ENCODE results near the gene HGFAC.

HGFAC gene

GRCh38 chr4:3396600-3396999 is 45.2 kb upstream of the HGFAC start:
- DNase-seq (ENCODE audit: low read depth in 1 of 2, low spot score in 1 of 2) = no peak
- TF ChIP-seq REST (IDR thresholded peaks at IDR 0.05; ENCODE audit: insufficient replicate concordance, low read depth) (no peak), POLR2AphosphoS5 (IDR thresholded peaks at IDR 0.05; ENCODE audit: low read depth) (no peak), CTCF (IDR thresholded peaks at IDR 0.05; ENCODE audit: insufficient read depth, low read length) (no peak), GABPA (IDR thresholded peaks at IDR 0.05; ENCODE audit: low read depth) (no peak), SPI1 (IDR thresholded peaks at IDR 0.05; ENCODE audit: borderline replicate concordance, low read depth) (no peak)
- no peak overlapping the region for H3K4me3 ChIP-seq (replicated peaks; ENCODE audit: insufficient read depth, low read length)
- no peak overlapping the region for H3K27ac ChIP-seq (replicated peaks)
- no peaks in the 10 kb centered on the region for H3K27me3 ChIP-seq (ENCODE audit: insufficient read depth, poor library complexity, severe bottlenecking)

- TF ChIP-seq CTCF (IDR thresholded peaks at IDR 0.05; ENCODE audit: insufficient read depth, low read length) = no peak
- no peak for TF ChIP-seq REST (IDR thresholded peaks at IDR 0.05; ENCODE audit: insufficient replicate concordance, low read depth)
- no peak for TF ChIP-seq GABPA (IDR thresholded peaks at IDR 0.05; ENCODE audit: low read depth)
- TF ChIP-seq SPI1 (IDR thresholded peaks at IDR 0.05; ENCODE audit: borderline replicate concordance, low read depth) = no peak
- no peak overlapping the region for H3K4me3 ChIP-seq (replicated peaks; ENCODE audit: insufficient read depth, low read length)
- DNase-seq (ENCODE audit: low read depth in 1 of 2, low spot score in 1 of 2) = no peak
- H3K27ac ChIP-seq (replicated peaks) = no peak overlapping the region
- H3K27me3 ChIP-seq (ENCODE audit: insufficient read depth, poor library complexity, severe bottlenecking) = no peaks in the 10 kb centered on the region
Measured at GRCh38 chr4:3397128-3397527, 44.6 kb upstream of the HGFAC start.

- Histone ChIP-seq H3K27ac (replicated peaks) (no peak overlapping the region), H3K27me3 (ENCODE audit: insufficient read depth, poor library complexity, severe bottlenecking) (no peaks in the 10 kb centered on the region)
Measured at GRCh38 chr4:3399277-3400194, 42.2 kb upstream of the HGFAC start.

More at GRCh38 chr4:3399277-3400194, 42.2 kb upstream of the HGFAC start:
- DNase-seq (ENCODE audit: low read depth in 1 of 2, low spot score in 1 of 2) = no peak
- no peak overlapping the region for H3K4me3 ChIP-seq (replicated peaks; ENCODE audit: insufficient read depth, low read length)
- TF ChIP-seq SPI1 (IDR thresholded peaks at IDR 0.05; ENCODE audit: borderline replicate concordance, low read depth) = peak; percentile 78
- no peak for TF ChIP-seq POLR2AphosphoS5 (IDR thresholded peaks at IDR 0.05; ENCODE audit: low read depth)
- no peak for TF ChIP-seq CTCF (IDR thresholded peaks at IDR 0.05; ENCODE audit: insufficient read depth, low read length)
- no peak for TF ChIP-seq GABPA (IDR thresholded peaks at IDR 0.05; ENCODE audit: low read depth)
- TF ChIP-seq REST (IDR thresholded peaks at IDR 0.05; ENCODE audit: insufficient replicate concordance, low read depth) = no peak
